Chondrocyte (in vitro differentiated cells): ENCODE measurements around the gene THAP10. TPM values are rescaled to one million over a fixed set of nuclear protein-coding genes. Genes with fewer than 3 reads are reported as not detected.

Source experiments
- DNase-seq: peaks from one replicate; pipeline ENCODE4 v3.0.0; 2021; ENCODE audit warnings: mixed read lengths, low spot score
- H3K27ac Mint-ChIP-seq: one replicate; pipeline ENCODE4 v1.8.0; 2021; ENCODE audit warnings: mild to moderate bottlenecking, moderate library complexity, mixed read lengths; ENCODE audit not compliant: unreplicated experiment
- H3K27me3 Mint-ChIP-seq: 2 replicates; pipeline ENCODE4 v1.8.0; 2021; ENCODE audit warnings: low read depth, mixed read lengths
- H3K36me3 Mint-ChIP-seq: 2 replicates; pipeline ENCODE4 v1.8.0; 2021; ENCODE audit warnings: low read depth, mixed read lengths
- H3K4me1 Mint-ChIP-seq: 2 replicates; pipeline ENCODE4 v1.8.0; 2021; ENCODE audit warnings: low read depth, mild to moderate bottlenecking, mixed read lengths
- H3K4me3 Mint-ChIP-seq: one replicate; pipeline ENCODE4 v1.8.0; 2021; ENCODE audit warnings: mild to moderate bottlenecking, moderate library complexity, mixed read lengths; ENCODE audit not compliant: unreplicated experiment
- H3K9me3 Mint-ChIP-seq: 2 replicates; pipeline ENCODE4 v1.8.0; 2021; ENCODE audit warnings: low read depth, mixed read lengths
- CTCF ChIP-seq: fragments of 200-600 bp; sonication (generic); IDR thresholded peaks from 2 replicates; pipeline ENCODE4 v1.5.0; 2021; ENCODE audit warnings: antibody characterized with exemption, mild to moderate bottlenecking, moderate library complexity
- total RNA-seq: library from RNA; stranded (reverse); gene quantifications from 3 replicates; pipeline ENCODE4 v1.2.1, GENCODE V29; 2021

Gene THAP10
- total RNA-seq, 1 donor from 2014 or later, result 2.2 TPM

- Mint-ChIP-seq H3K36me3 (peaks cover 38% of the 10 kb centered on the region), H3K27ac (peak overlapping the region; percentile 98), H3K9me3 (no peaks in the 10 kb centered on the region), H3K4me1 (peaks cover 74% of the 10 kb centered on the region), H3K27me3 (no peaks in the 10 kb centered on the region), H3K4me3 (no peak overlapping the region)
- TF ChIP-seq CTCF, result no peak
- DNase-seq, result no peak
Observed at GRCh38 chr15:70835415-70835814, 56.8 kb downstream of the THAP10 start.

- no peaks in the 10 kb centered on the region for H3K27me3 Mint-ChIP-seq
- peaks cover 73% of the 10 kb centered on the region for H3K4me1 Mint-ChIP-seq
- peaks cover 37% of the 10 kb centered on the region for H3K36me3 Mint-ChIP-seq
- H3K4me3 Mint-ChIP-seq, result no peak overlapping the region
- peak overlapping the region; percentile 98 for H3K27ac Mint-ChIP-seq
- no peaks in the 10 kb centered on the region for H3K9me3 Mint-ChIP-seq
- no peak for TF ChIP-seq CTCF
- no peak for DNase-seq
Observed at GRCh38 chr15:70834999-70835398, 57.2 kb downstream of the THAP10 start.

- H3K4me1 Mint-ChIP-seq, result peaks cover 71% of the 10 kb centered on the region
- H3K9me3 Mint-ChIP-seq, result no peaks in the 10 kb centered on the region
- H3K36me3 Mint-ChIP-seq, result peaks cover 39% of the 10 kb centered on the region
- peak overlapping the region; percentile 98 for H3K27ac Mint-ChIP-seq
- no peaks in the 10 kb centered on the region for H3K27me3 Mint-ChIP-seq
- no peak for TF ChIP-seq CTCF
- H3K4me3 Mint-ChIP-seq, result peak overlapping the region; percentile 28
- no peak for DNase-seq
Observed at GRCh38 chr15:70833861-70834765, 58.1 kb downstream of the THAP10 start.

GRCh38 chr15:70833422-70833821 is 58.8 kb downstream of the THAP10 start:
- Mint-ChIP-seq H3K36me3 (peaks cover 39% of the 10 kb centered on the region), H3K9me3 (no peaks in the 10 kb centered on the region), H3K4me3 (no peak overlapping the region), H3K27ac (peak overlapping the region; percentile 98), H3K27me3 (no peaks in the 10 kb centered on the region), H3K4me1 (peaks cover 71% of the 10 kb centered on the region)
- no peak for TF ChIP-seq CTCF
- DNase-seq, result no peak

- no peak overlapping the region for H3K4me3 Mint-ChIP-seq
- peak overlapping the region; percentile 24 for H3K27ac Mint-ChIP-seq
- DNase-seq, result no peak
- no peaks in the 10 kb centered on the region for H3K27me3 Mint-ChIP-seq
- H3K36me3 Mint-ChIP-seq, result peaks cover 39% of the 10 kb centered on the region
- no peak for TF ChIP-seq CTCF
- H3K9me3 Mint-ChIP-seq, result no peaks in the 10 kb centered on the region
- H3K4me1 Mint-ChIP-seq, result peaks cover 79% of the 10 kb centered on the region
Observed at GRCh38 chr15:70832176-70832575, 60.1 kb downstream of the THAP10 start.

Other genes starting within 250 kb of the THAP10 start
- gene UACA, start 128.9 kb downstream of the THAP10 start, total RNA-seq, result 171 to 275 TPM (median 249 TPM) in 3 replicates
- 79.4 to 138 TPM (median 135 TPM) in 3 replicates for gene LARP6, start 38.3 kb downstream of the THAP10 start, total RNA-seq
- 4.9 to 8.8 TPM (median 6.4 TPM) in 3 replicates for gene LRRC49, start 393 bp upstream of the THAP10 start, total RNA-seq
- 3.4 to 3.5 TPM (median 3.4 TPM) in 3 replicates for gene THSD4, start 223.0 kb upstream of the THAP10 start, total RNA-seq